Measurements from ENCODE around the gene OPN1LW. TPM values are rescaled to one million over a fixed set of nuclear protein-coding genes. Genes with fewer than 3 reads are reported as not detected.

OPN1LW gene
- total and polyA plus RNA-seq, 2 donors (not counting 3 experiments of a cell fraction or from before 2014, with no cell fraction given) = not detected

- CTCF ChIA-PET = interaction anchor here (1.3 kb wide), 1 partner anchor 10 kb away, joined by 3 read pairs; no protein-coding TSS in a partner anchor
- no peak overlapping the region for H3K9ac ChIP-seq (replicated peaks; ENCODE audit: extremely low read depth, insufficient read depth, low read length)
- H3K4me2 ChIP-seq (ENCODE audit: insufficient read depth, low read length) = no peak overlapping the region
- DNase-seq (ENCODE audit: low read depth, low spot score) = no peak
- no peaks in the 10 kb centered on the region for H3K9me1 ChIP-seq (replicated peaks; ENCODE audit: control insufficient read depth, extremely low read depth, insufficient read depth, low read length)
- POLR2A ChIA-PET = no interaction called here
- no peak overlapping the region for H2AFZ ChIP-seq (ENCODE audit: low read depth, low read length)
- no TSS peak for BruUV-seq (replicated peaks)
- no peak overlapping the region for H3K4me3 ChIP-seq (replicated peaks in 1 of 3; ENCODE audit: insufficient read depth in 1 of 3, low read depth in 1 of 3, low read length in 3 of 3)
- no peaks in the 10 kb centered on the region for H4K20me1 ChIP-seq (replicated peaks; ENCODE audit: control insufficient read depth, extremely low read depth, insufficient read depth, low read length)
- H3K4me1 ChIP-seq (ENCODE audit: control insufficient read depth, extremely low read depth, insufficient read depth, low read length) = no peaks in the 10 kb centered on the region
- no peak for FAIRE-seq
- H3K79me2 ChIP-seq (ENCODE audit: control insufficient read depth, insufficient read depth, low read length) = no peaks in the 10 kb centered on the region
- H3K9me3 ChIP-seq (replicated peaks; ENCODE audit: control insufficient read depth, insufficient read depth, low read length) = no peaks in the 10 kb centered on the region
- no peaks in the 10 kb centered on the region for H3K27me3 ChIP-seq (ENCODE audit: control insufficient read depth in 2 of 2, insufficient read depth in 2 of 2, low read length in 2 of 2)
- no peak for TF ChIP-seq EZH2 (IDR thresholded peaks at IDR 0.05; ENCODE audit: borderline replicate concordance, low read depth, low read length, severe bottlenecking)
- TF ChIP-seq GATA2 (IDR thresholded peaks at IDR 0.05; ENCODE audit: insufficient read depth, insufficient read length, low read depth, low read length) = no peak
- TF ChIP-seq, protein P1, sequence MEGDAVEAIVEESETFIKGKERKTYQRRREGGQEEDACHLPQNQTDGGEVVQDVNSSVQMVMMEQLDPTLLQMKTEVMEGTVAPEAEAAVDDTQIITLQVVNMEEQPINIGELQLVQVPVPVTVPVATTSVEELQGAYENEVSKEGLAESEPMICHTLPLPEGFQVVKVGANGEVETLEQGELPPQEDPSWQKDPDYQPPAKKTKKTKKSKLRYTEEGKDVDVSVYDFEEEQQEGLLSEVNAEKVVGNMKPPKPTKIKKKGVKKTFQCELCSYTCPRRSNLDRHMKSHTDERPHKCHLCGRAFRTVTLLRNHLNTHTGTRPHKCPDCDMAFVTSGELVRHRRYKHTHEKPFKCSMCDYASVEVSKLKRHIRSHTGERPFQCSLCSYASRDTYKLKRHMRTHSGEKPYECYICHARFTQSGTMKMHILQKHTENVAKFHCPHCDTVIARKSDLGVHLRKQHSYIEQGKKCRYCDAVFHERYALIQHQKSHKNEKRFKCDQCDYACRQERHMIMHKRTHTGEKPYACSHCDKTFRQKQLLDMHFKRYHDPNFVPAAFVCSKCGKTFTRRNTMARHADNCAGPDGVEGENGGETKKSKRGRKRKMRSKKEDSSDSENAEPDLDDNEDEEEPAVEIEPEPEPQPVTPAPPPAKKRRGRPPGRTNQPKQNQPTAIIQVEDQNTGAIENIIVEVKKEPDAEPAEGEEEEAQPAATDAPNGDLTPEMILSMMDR (IDR thresholded peaks at IDR 0.05; ENCODE audit: extremely low read depth in 1 of 2, insufficient read depth in 1 of 2, low read depth in 1 of 2, low read length in 2 of 2) = no peak
- intact Hi-C loops (cut with micrococcal nuclease) (no loop called here), dilution Hi-C loops (cut with MboI; ENCODE audit: extremely low pct_ligation_motif_present, low sequenced_read_pairs) (no loop called here)
- H3K27ac ChIP-seq (ENCODE audit: insufficient read depth, low read depth, low read length) = no peak overlapping the region
- no peaks in the 10 kb centered on the region for H3K36me3 ChIP-seq (ENCODE audit: control insufficient read depth in 2 of 2, extremely low read depth in 1 of 2, insufficient read depth in 2 of 2, low read length in 2 of 2)
Measured at GRCh38 chrX:154121961-154122360, 22.1 kb upstream of the OPN1LW start.

Measured in endothelial cell of umbilical vein (primary cell).